SK-N-SH treated with all-trans-retinoic acid at 6 μM for 48 hours (cell line): Measurements from ENCODE around the gene ASS1.

Source experiments
- ATAC-seq: fragments of 200-7000 bp; cut with Tn5 transposase; 3 replicates; pipeline ENCODE4 v1.9.1; 2020; ENCODE audit warnings: mild to moderate bottlenecking, moderate library complexity
- ARNTL ChIP-seq: fragments of 450-650 bp; formaldehyde crosslinking; IDR thresholded peaks from 2 replicates; pipeline ENCODE4 v1.5.0; 2020; ENCODE audit warnings: low read depth, mild to moderate bottlenecking, moderate library complexity, borderline replicate concordance
- CSDC2 ChIP-seq: fragments of 250-450 bp; sonication (Bioruptor Pico); IDR thresholded peaks from 2 replicates; pipeline ENCODE4 v1.5.0; 2020; ENCODE audit warnings: mild to moderate bottlenecking, moderate library complexity
- ESRRG ChIP-seq: fragments of 250-450 bp; sonication (Bioruptor Pico); IDR thresholded peaks from 2 replicates; pipeline ENCODE4 v1.6.1; 2021; ENCODE audit warnings: mild to moderate bottlenecking
- GLIS3 ChIP-seq: fragments of 250-450 bp; sonication (Bioruptor Pico); IDR thresholded peaks from 2 replicates; pipeline ENCODE4 v1.5.0; 2020; ENCODE audit warnings: mild to moderate bottlenecking, moderate library complexity
- ISL1 ChIP-seq: fragments of 250-450 bp; sonication (Bioruptor Pico); IDR thresholded peaks from 2 replicates; pipeline ENCODE4 v2.1.2; 2022; ENCODE audit warnings: mild to moderate bottlenecking, moderate library complexity
- OSR1 ChIP-seq: fragments of 250-450 bp; sonication (Bioruptor Pico); IDR thresholded peaks from 2 replicates; pipeline ENCODE4 v1.8.0; 2022; ENCODE audit warnings: moderate library complexity, mild to moderate bottlenecking, inconsistent platforms
- RARB ChIP-seq: fragments of 250-450 bp; sonication (Bioruptor Pico); IDR thresholded peaks from 2 replicates; pipeline ENCODE4 v1.8.0; 2021; ENCODE audit warnings: mild to moderate bottlenecking, moderate library complexity
- SNAI2 ChIP-seq: fragments of 250-450 bp; sonication (Bioruptor Pico); IDR thresholded peaks from 2 replicates; pipeline ENCODE4 v1.5.0; 2020; ENCODE audit warnings: mild to moderate bottlenecking, moderate library complexity
- TCF4 ChIP-seq: fragments of 250-450 bp; sonication (Bioruptor Pico); IDR thresholded peaks from 2 replicates; pipeline ENCODE4 v1.8.0; 2021; ENCODE audit warnings: mild to moderate bottlenecking, moderate library complexity, borderline replicate concordance
- TOX ChIP-seq: fragments of 250-450 bp; sonication (Bioruptor Pico); IDR thresholded peaks from 2 replicates; pipeline ENCODE4 v1.8.0; 2021; ENCODE audit warnings: mild to moderate bottlenecking, moderate library complexity, borderline replicate concordance
- ZC3H10 ChIP-seq: fragments of 250-450 bp; sonication (Bioruptor Pico); IDR thresholded peaks from 2 replicates; pipeline ENCODE4 v1.5.1; 2021; ENCODE audit warnings: mild to moderate bottlenecking, moderate library complexity
- ZFP30 ChIP-seq: fragments of 450-650 bp; formaldehyde crosslinking; IDR thresholded peaks from 2 replicates; pipeline ENCODE4 v1.5.0; 2022; ENCODE audit warnings: mild to moderate bottlenecking, moderate library complexity
- ZNF8 ChIP-seq: fragments of 450-650 bp; formaldehyde crosslinking; IDR thresholded peaks from 2 replicates; pipeline ENCODE4 v1.5.0; 2020; ENCODE audit warnings: mild to moderate bottlenecking, moderate library complexity
- TF ChIP-seq, protein P1 (sequence below): fragments of 250-450 bp; sonication (Bioruptor Pico); IDR thresholded peaks from 2 replicates; pipeline ENCODE4 v1.5.0; 2020; ENCODE audit warnings: mild to moderate bottlenecking, moderate library complexity
- TF ChIP-seq, protein P2 (sequence below): fragments of 250-450 bp; sonication (Bioruptor Pico); IDR thresholded peaks from 2 replicates; pipeline ENCODE4 v1.8.0; 2020; ENCODE audit warnings: mild to moderate bottlenecking, moderate library complexity, borderline replicate concordance
- TF ChIP-seq, protein P3 (sequence below): fragments of 250-450 bp; sonication (Bioruptor Pico); IDR thresholded peaks from 2 replicates; pipeline ENCODE4 v1.8.0; 2021; ENCODE audit warnings: low read depth, mild to moderate bottlenecking, moderate library complexity, borderline replicate concordance
- TF ChIP-seq, protein P4 (sequence below): fragments of 250-450 bp; sonication (Bioruptor Pico); IDR thresholded peaks from 2 replicates; pipeline ENCODE4 v1.5.1; 2020; ENCODE audit warnings: low read depth, mild to moderate bottlenecking, moderate library complexity
- TF ChIP-seq, protein P5 (sequence below): fragments of 250-450 bp; sonication (Bioruptor Pico); IDR thresholded peaks from 2 replicates; pipeline ENCODE4 v1.5.1; 2021; ENCODE audit warnings: mild to moderate bottlenecking, moderate library complexity

The ASS1 gene

DNA sequence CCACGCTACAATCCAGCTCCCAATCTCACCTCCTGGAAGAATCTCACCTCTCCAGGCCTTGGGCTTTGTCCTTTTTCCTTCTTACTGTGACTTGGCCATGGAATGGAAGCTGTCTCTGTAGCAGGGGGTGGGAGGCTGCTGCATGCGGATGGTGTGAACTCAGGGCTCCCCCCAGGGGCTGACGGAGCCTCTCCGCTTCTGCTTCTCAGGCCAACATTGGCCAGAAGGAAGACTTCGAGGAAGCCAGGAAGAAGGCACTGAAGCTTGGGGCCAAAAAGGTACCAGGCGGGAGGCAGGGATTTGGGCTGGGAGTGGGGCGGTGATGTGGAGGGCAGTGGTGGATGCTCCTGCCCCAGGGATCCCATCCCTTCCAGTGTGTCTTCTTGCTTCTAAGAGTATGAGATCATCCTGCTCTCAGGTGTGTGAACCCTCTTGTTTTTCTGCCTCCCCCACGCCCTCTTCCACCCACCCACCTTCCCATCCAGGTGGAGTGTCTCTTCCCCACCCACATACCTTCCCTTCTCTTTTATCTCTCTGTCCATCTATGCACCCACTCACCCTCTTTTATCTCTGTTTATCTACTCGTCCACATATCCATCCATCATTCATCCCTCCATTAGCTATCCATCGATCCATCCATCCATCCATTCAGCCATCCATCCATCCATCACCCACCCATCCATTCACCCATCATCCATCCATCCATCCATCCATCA lies 9.5 kb downstream of the ASS1 start:
- TF ChIP-seq, protein P1, sequence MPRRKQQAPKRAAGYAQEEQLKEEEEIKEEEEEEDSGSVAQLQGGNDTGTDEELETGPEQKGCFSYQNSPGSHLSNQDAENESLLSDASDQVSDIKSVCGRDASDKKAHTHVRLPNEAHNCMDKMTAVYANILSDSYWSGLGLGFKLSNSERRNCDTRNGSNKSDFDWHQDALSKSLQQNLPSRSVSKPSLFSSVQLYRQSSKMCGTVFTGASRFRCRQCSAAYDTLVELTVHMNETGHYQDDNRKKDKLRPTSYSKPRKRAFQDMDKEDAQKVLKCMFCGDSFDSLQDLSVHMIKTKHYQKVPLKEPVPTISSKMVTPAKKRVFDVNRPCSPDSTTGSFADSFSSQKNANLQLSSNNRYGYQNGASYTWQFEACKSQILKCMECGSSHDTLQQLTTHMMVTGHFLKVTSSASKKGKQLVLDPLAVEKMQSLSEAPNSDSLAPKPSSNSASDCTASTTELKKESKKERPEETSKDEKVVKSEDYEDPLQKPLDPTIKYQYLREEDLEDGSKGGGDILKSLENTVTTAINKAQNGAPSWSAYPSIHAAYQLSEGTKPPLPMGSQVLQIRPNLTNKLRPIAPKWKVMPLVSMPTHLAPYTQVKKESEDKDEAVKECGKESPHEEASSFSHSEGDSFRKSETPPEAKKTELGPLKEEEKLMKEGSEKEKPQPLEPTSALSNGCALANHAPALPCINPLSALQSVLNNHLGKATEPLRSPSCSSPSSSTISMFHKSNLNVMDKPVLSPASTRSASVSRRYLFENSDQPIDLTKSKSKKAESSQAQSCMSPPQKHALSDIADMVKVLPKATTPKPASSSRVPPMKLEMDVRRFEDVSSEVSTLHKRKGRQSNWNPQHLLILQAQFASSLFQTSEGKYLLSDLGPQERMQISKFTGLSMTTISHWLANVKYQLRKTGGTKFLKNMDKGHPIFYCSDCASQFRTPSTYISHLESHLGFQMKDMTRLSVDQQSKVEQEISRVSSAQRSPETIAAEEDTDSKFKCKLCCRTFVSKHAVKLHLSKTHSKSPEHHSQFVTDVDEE (CRISPR knock-in tag), result no peak
- TF ChIP-seq TCF4 (CRISPR knock-in tag), result no peak
- TF ChIP-seq GLIS3 (CRISPR knock-in tag), result no peak
- TF ChIP-seq ZC3H10, result no peak
- no peak for TF ChIP-seq ARNTL (CRISPR knock-in tag)
- no peak for TF ChIP-seq TOX (CRISPR knock-in tag)
- TF ChIP-seq, protein P2, sequence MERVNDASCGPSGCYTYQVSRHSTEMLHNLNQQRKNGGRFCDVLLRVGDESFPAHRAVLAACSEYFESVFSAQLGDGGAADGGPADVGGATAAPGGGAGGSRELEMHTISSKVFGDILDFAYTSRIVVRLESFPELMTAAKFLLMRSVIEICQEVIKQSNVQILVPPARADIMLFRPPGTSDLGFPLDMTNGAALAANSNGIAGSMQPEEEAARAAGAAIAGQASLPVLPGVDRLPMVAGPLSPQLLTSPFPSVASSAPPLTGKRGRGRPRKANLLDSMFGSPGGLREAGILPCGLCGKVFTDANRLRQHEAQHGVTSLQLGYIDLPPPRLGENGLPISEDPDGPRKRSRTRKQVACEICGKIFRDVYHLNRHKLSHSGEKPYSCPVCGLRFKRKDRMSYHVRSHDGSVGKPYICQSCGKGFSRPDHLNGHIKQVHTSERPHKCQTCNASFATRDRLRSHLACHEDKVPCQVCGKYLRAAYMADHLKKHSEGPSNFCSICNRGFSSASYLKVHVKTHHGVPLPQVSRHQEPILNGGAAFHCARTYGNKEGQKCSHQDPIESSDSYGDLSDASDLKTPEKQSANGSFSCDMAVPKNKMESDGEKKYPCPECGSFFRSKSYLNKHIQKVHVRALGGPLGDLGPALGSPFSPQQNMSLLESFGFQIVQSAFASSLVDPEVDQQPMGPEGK (CRISPR knock-in tag), result no peak
- no peak for TF ChIP-seq SNAI2
- no peak for TF ChIP-seq ZNF8 (CRISPR knock-in tag)
- no peak for TF ChIP-seq ZFP30 (CRISPR knock-in tag)
- TF ChIP-seq, protein P3, sequence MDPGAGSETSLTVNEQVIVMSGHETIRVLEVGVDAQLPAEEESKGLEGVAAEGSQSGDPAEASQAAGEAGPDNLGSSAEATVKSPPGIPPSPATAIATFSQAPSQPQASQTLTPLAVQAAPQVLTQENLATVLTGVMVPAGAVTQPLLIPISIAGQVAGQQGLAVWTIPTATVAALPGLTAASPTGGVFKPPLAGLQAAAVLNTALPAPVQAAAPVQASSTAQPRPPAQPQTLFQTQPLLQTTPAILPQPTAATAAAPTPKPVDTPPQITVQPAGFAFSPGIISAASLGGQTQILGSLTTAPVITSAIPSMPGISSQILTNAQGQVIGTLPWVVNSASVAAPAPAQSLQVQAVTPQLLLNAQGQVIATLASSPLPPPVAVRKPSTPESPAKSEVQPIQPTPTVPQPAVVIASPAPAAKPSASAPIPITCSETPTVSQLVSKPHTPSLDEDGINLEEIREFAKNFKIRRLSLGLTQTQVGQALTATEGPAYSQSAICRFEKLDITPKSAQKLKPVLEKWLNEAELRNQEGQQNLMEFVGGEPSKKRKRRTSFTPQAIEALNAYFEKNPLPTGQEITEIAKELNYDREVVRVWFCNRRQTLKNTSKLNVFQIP (CRISPR knock-in tag), result no peak
- ATAC-seq, result no peak

DNA sequence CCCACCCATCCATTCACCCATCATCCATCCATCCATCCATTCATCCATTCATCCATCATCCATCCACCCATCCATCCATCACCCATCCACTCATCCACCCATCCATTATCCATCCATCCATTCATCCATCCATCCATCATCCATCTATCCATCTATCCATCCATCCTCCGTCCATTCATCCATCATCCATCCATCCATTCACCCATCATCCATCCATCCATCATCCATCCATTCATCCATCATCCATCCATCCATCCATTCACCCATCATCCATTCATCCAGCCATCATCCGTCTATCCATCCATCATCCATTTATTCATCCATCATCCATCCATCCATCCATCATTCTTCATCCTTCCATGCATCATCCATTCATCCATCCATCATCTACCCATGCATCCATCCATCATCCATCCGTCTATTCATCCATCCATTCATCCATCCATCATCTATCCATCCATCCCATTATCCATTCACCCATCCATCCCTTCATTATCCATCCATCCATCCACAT lies 10.1 kb downstream of the ASS1 start:
- no peak for TF ChIP-seq ZC3H10
- TF ChIP-seq SNAI2, result no peak
- no peak for TF ChIP-seq ZNF8 (CRISPR knock-in tag)
- TF ChIP-seq, protein P2 (CRISPR knock-in tag), result no peak
- TF ChIP-seq, protein P4, sequence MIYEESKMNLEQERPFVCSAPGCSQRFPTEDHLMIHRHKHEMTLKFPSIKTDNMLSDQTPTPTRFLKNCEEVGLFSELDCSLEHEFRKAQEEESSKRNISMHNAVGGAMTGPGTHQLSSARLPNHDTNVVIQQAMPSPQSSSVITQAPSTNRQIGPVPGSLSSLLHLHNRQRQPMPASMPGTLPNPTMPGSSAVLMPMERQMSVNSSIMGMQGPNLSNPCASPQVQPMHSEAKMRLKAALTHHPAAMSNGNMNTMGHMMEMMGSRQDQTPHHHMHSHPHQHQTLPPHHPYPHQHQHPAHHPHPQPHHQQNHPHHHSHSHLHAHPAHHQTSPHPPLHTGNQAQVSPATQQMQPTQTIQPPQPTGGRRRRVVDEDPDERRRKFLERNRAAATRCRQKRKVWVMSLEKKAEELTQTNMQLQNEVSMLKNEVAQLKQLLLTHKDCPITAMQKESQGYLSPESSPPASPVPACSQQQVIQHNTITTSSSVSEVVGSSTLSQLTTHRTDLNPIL, result no peak
- no peak for TF ChIP-seq ESRRG (CRISPR knock-in tag)
- TF ChIP-seq GLIS3 (CRISPR knock-in tag), result no peak
- no peak for TF ChIP-seq OSR1
- TF ChIP-seq, protein P5, sequence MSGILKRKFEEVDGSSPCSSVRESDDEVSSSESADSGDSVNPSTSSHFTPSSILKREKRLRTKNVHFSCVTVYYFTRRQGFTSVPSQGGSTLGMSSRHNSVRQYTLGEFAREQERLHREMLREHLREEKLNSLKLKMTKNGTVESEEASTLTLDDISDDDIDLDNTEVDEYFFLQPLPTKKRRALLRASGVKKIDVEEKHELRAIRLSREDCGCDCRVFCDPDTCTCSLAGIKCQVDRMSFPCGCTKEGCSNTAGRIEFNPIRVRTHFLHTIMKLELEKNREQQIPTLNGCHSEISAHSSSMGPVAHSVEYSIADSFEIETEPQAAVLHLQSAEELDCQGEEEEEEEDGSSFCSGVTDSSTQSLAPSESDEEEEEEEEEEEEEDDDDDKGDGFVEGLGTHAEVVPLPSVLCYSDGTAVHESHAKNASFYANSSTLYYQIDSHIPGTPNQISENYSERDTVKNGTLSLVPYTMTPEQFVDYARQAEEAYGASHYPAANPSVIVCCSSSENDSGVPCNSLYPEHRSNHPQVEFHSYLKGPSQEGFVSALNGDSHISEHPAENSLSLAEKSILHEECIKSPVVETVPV (CRISPR knock-in tag), result no peak
- TF ChIP-seq ARNTL (CRISPR knock-in tag), result no peak
- TF ChIP-seq RARB, result no peak
- no peak for TF ChIP-seq ZFP30 (CRISPR knock-in tag)
- TF ChIP-seq ISL1 (CRISPR knock-in tag), result no peak
- TF ChIP-seq, protein P1 (CRISPR knock-in tag), result no peak
- no peak for TF ChIP-seq CSDC2 (CRISPR knock-in tag)
- TF ChIP-seq, protein P3 (CRISPR knock-in tag), result no peak

More for the DNA sequence above, 10.1 kb downstream of the ASS1 start:
- no peak for ATAC-seq
